ENCODE results near the gene TSC22D3.

The TSC22D3 gene

DNA sequence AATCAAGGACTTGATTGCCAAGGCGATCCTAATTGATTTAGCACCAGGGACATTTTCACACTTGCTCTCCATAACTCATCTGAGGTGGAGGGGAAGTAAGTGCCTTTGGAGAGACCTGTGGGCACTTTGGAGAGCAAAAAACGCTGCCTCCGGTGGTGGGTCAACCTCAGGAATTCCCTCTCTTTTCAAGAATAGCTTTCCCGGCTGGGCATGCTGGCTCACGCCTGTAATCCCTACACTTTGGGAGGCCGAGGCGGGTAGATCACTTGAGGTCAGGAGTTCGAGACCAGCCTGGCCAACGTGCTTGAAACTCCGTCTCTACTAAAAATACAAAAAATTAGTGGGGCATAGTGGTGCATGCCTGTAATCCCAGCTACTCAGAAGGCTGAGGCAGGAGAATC is 98.1 kb downstream of the TSC22D3 start:
- TF ChIP-seq, protein P1, sequence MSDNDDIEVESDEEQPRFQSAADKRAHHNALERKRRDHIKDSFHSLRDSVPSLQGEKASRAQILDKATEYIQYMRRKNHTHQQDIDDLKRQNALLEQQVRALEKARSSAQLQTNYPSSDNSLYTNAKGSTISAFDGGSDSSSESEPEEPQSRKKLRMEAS (IDR thresholded peaks at IDR 0.05; ENCODE audit: low read depth, low read length), result no peak
- TF ChIP-seq POLR2A (IDR thresholded peaks at IDR 0.05; ENCODE audit: extremely low read depth, insufficient read length), result no peak
- no peak for TF ChIP-seq MYC (IDR thresholded peaks at IDR 0.05; ENCODE audit: low read depth, low read length)
- TF ChIP-seq, protein P2, sequence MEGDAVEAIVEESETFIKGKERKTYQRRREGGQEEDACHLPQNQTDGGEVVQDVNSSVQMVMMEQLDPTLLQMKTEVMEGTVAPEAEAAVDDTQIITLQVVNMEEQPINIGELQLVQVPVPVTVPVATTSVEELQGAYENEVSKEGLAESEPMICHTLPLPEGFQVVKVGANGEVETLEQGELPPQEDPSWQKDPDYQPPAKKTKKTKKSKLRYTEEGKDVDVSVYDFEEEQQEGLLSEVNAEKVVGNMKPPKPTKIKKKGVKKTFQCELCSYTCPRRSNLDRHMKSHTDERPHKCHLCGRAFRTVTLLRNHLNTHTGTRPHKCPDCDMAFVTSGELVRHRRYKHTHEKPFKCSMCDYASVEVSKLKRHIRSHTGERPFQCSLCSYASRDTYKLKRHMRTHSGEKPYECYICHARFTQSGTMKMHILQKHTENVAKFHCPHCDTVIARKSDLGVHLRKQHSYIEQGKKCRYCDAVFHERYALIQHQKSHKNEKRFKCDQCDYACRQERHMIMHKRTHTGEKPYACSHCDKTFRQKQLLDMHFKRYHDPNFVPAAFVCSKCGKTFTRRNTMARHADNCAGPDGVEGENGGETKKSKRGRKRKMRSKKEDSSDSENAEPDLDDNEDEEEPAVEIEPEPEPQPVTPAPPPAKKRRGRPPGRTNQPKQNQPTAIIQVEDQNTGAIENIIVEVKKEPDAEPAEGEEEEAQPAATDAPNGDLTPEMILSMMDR (IDR thresholded peaks at IDR 0.05; ENCODE audit: low read depth, low read length), result no peak
- peak; percentile 51 for DNase-seq (ENCODE audit: low read depth)
- peak overlapping the region; percentile 94 for H3K4me3 ChIP-seq (ENCODE audit: low read depth, low read length)

DNA sequence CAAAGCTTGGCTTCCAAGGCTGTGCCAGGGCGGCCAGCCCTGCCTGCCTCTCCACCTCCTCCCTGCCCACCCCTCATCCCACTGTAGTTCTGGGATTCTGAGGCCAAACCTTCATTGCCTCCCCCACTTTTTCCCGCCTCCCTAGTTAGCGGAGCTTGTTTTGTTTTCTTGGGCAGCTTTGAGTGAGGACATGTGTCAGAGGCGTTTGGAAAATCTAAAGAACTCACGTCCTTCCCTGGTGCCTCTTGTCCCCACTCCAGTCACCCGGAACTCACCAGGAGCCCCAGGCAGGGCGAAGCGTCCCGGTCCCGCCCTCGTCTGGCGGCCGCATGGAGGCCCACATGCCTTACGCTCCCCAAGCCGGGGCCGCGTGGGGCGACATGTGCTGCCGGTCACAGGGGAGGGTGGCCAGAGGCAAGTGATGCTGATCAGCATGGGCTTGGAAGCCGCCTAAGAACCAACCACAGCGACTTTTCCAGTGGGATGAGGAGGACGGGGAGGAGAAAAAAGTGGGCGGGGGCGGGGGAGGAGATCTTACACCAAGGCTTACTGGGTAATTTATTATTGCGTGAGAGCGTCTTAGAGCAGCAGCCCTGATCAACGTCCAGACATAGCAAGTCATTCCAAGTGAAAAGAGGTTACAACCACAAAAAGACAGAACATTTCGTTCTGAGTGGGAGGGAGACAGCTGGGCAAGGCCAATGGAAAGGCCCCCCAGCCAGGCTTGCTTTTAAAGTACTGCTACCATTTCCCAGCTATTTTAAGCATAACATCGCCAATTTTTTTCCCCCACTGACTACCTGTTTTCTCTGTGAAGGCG is 98.8 kb downstream of the TSC22D3 start:
- DNase-seq (ENCODE audit: low read depth), result peak; percentile 94
- peak overlapping the region; percentile 94 for H3K4me3 ChIP-seq (ENCODE audit: low read depth, low read length)
- TF ChIP-seq MYC (IDR thresholded peaks at IDR 0.05; ENCODE audit: low read depth, low read length) (peak; percentile 96), POLR2A (IDR thresholded peaks at IDR 0.05; ENCODE audit: extremely low read depth, insufficient read length) (peak; percentile 60)
- TF ChIP-seq, protein P2 (IDR thresholded peaks at IDR 0.05; ENCODE audit: low read depth, low read length), result no peak
- TF ChIP-seq, protein P1 (IDR thresholded peaks at IDR 0.05; ENCODE audit: low read depth, low read length), result peak; percentile 94

DNA sequence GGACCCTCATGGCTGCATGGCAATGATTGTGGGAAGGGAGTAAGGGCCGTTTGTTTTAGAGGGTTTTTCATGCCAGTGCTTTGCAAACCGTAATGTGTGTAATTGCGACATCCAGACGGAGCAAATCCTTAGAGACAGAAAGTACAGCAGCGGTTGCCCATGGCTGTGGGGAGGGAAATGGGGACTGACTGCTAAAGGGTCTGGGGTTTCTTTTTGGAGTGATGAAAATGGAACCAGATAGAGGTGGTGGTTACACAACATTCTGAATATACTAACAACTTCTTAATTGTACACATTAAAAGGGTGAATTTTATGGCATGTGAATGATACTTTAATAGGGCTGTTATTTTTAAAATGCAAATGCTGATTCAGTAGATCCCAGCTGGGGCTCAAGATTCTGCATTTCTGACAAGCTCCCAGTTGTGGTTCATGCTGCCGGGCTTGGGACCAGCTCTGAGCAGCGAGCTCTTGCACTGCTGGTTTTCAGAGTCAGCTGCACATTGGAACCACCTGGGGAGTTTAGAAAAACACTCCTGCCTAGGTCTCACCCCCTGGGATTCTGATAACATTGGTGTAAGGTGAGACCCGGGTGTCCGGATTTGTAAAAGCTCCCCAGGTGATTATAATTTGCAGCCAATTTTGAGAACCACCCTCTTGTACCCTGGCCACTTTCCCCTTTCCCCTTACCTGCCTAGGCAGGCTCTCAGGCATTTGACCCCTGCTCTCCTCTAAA is 99.6 kb downstream of the TSC22D3 start:
- peak; percentile 80 for TF ChIP-seq MYC (IDR thresholded peaks at IDR 0.05; ENCODE audit: low read depth, low read length)
- TF ChIP-seq, protein P1 (IDR thresholded peaks at IDR 0.05; ENCODE audit: low read depth, low read length), result peak; percentile 75
- peak; percentile 47 for TF ChIP-seq POLR2A (IDR thresholded peaks at IDR 0.05; ENCODE audit: extremely low read depth, insufficient read length)
- TF ChIP-seq, protein P2 (IDR thresholded peaks at IDR 0.05; ENCODE audit: low read depth, low read length), result no peak
- H3K4me3 ChIP-seq (ENCODE audit: low read depth, low read length), result peak overlapping the region; percentile 94
- DNase-seq (ENCODE audit: low read depth), result peak; percentile 93

DNA sequence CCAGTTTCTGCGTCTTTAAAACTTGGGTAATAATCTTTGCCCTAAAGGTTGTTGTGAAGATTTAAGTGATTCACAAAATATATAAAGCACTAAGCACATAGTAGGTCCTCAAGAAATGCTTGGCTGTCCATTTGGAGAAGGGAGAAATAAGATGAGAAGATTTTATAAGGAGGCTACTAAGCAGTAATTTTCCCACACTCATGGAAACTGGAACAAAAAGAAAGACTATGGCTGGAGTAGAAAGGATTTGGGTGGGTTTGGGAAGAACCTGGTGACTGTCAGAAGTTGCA is 100.3 kb downstream of the TSC22D3 start:
- peak overlapping the region; percentile 94 for H3K4me3 ChIP-seq (ENCODE audit: low read depth, low read length)
- no peak for DNase-seq (ENCODE audit: low read depth)
- TF ChIP-seq, protein P2 (IDR thresholded peaks at IDR 0.05; ENCODE audit: low read depth, low read length), result no peak
- TF ChIP-seq POLR2A (IDR thresholded peaks at IDR 0.05; ENCODE audit: extremely low read depth, insufficient read length) (no peak), MYC (IDR thresholded peaks at IDR 0.05; ENCODE audit: low read depth, low read length) (no peak)
- TF ChIP-seq, protein P1 (IDR thresholded peaks at IDR 0.05; ENCODE audit: low read depth, low read length), result no peak

DNA sequence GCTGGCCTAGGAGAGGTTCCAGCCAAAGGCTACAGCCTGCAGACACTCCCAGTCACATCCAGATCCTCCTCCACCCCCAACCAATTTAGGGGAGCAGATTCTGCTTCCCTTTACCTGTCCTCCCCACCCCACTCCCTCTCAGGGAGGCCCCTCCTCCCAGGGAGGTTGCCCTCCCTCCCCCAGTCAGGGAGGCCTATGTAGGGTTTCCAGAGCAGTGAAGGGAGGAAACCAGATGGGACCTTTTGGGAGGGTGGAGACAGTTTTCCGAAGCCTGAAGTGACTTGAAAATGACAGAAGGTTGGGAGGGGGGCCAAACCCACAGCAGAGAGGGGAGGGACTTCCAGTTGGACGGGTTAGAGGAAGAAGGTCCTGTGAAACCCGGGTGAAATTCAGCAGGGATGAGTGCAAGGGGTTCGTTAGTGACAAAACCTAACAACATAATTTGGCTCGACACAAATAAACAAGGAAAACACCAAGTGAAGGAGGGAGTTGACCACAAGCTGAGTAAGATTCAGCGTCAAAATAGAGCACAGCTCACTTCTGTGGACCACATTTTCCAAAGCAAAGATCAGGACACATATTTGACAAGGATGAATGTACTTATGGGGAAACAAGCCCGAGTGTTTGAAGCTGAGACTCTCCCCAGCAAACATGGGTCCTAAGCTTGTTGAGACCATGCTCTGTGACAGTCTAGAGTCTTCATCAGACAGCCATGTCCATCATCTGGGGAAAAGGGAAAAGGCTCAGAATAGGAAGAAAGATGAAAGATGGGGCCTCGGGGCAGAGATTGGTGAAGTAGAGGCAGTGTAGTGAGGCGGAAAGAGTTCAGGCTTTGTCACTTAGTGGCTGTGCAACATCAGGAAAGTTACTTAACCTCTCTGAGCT is 100.9 kb downstream of the TSC22D3 start:
- DNase-seq (ENCODE audit: low read depth), result peak; percentile 94
- no peak for TF ChIP-seq POLR2A (IDR thresholded peaks at IDR 0.05; ENCODE audit: extremely low read depth, insufficient read length)
- TF ChIP-seq, protein P1 (IDR thresholded peaks at IDR 0.05; ENCODE audit: low read depth, low read length), result 0 out of 2 replicates have a peak, but pooled peaks have one; percentile 21
- no peak for TF ChIP-seq MYC (IDR thresholded peaks at IDR 0.05; ENCODE audit: low read depth, low read length)
- peak overlapping the region; percentile 94 for H3K4me3 ChIP-seq (ENCODE audit: low read depth, low read length)
